Suprapubic skin (tissue), 4 donors: Measurements from ENCODE around the gene ACD. TPM values are rescaled to one million over a fixed set of nuclear protein-coding genes. Genes with fewer than 3 reads are reported as not detected.

Experiments used
- DNase-seq, 2 donors: peaks; one replicate each; pipeline ENCODE4 v3.0.0-alpha.2; 2019; ENCODE audit warnings: low spot score in 2 of 2
- H3K27ac ChIP-seq: fragments of 200-600 bp; sonication (generic); one replicate; pipeline ENCODE4 v1.5.1; 2019
- H3K27me3 ChIP-seq: fragments of 200-600 bp; sonication (generic); one replicate; pipeline ENCODE4 v1.5.1; 2019
- H3K36me3 ChIP-seq: fragments of 200-600 bp; sonication (generic); one replicate; pipeline ENCODE4 v1.5.1; 2019
- H3K4me1 ChIP-seq: fragments of 200-600 bp; sonication (generic); one replicate; pipeline ENCODE4 v1.5.1; 2019
- H3K4me3 ChIP-seq: fragments of 200-600 bp; sonication (generic); one replicate; pipeline ENCODE4 v1.5.1; 2019; ENCODE audit warnings: mild to moderate bottlenecking
- H3K9me3 ChIP-seq: fragments of 200-600 bp; sonication (generic); one replicate; pipeline ENCODE4 v1.5.1; 2019
- CTCF ChIP-seq, 2 donors: fragments of 200-600 bp in 1 of 2; fragments of 450-650 bp in 1 of 2; sonication (generic) in 1 of 2; IDR thresholded peaks; one replicate each; pipeline ENCODE4 v1.5.1; 2016 to 2019; ENCODE audit warnings: antibody characterized with exemption in 2 of 2, mild to moderate bottlenecking in 1 of 2, moderate library complexity in 1 of 2
- EP300 ChIP-seq: sonication (generic); formaldehyde crosslinking; IDR thresholded peaks from one replicate; pipeline ENCODE4 v1.6.1; 2017; ENCODE audit warnings: antibody characterized with exemption
- POLR2A ChIP-seq, 2 donors: fragments of 450-650 bp; IDR thresholded peaks; one replicate each; pipeline ENCODE4 v1.6.1; 2017; ENCODE audit warnings: antibody characterized with exemption in 2 of 2, mild to moderate bottlenecking in 2 of 2, moderate library complexity in 2 of 2
- POLR2AphosphoS5 ChIP-seq, 3 donors: sonication (generic); formaldehyde crosslinking; IDR thresholded peaks; one replicate each; pipeline ENCODE4 v1.6.1; 2017; ENCODE audit warnings: antibody characterized with exemption in 3 of 3
- WGBS: methylation state at CpG from one replicate; pipeline ENCODE4 v1.1.5; 2018; 5-methylcytosine and 5-hydroxymethylcytosine counted together
- total RNA-seq, 4 donors: library from RNA; depleted of rRNA; stranded (reverse); fragments of >200 nt; gene quantifications; one replicate each; pipeline ENCODE4 v1.1.0, GENCODE V29; 2016

Gene ACD
- total RNA-seq, 4 donors from 2014 or later, result 17.6 to 33.9 (median 22.3) TPM

GRCh38 chr16:67648764-67649407, 11.2 kb downstream of the ACD start:
- H3K27me3 ChIP-seq, result peaks cover 90% of the 10 kb centered on the region
- no peaks in the 10 kb centered on the region for H3K9me3 ChIP-seq
- peak overlapping the region; percentile 18 for H3K4me3 ChIP-seq
- 59% methylated on average over 9 of the region's 35 CpGs for WGBS
- no peaks in the 10 kb centered on the region for H3K36me3 ChIP-seq
- no peak overlapping the region for H3K27ac ChIP-seq
- peak in 1 of 2 donors; percentile 61 for DNase-seq
- TF ChIP-seq CTCF (IDR thresholded peaks at IDR 0.05), result no peak
- no peak for TF ChIP-seq POLR2A (IDR thresholded peaks at IDR 0.05)
- TF ChIP-seq POLR2AphosphoS5 (IDR thresholded peaks at IDR 0.05), result no peak
- no peak for TF ChIP-seq EP300
- peaks cover 40% of the 10 kb centered on the region for H3K4me1 ChIP-seq

GRCh38 chr16:67648088-67648763, 11.8 kb downstream of the ACD start:
- H3K27me3 ChIP-seq, result peaks cover 84% of the 10 kb centered on the region
- DNase-seq, result peak in 1 of 2 donors; percentile 57
- H3K4me3 ChIP-seq, result no peak overlapping the region
- peaks cover 33% of the 10 kb centered on the region for H3K4me1 ChIP-seq
- H3K9me3 ChIP-seq, result no peaks in the 10 kb centered on the region
- no peaks in the 10 kb centered on the region for H3K36me3 ChIP-seq
- 24% methylated on average over 40 of the region's 65 CpGs for WGBS
- no peak for TF ChIP-seq POLR2AphosphoS5 (IDR thresholded peaks at IDR 0.05)
- no peak for TF ChIP-seq POLR2A (IDR thresholded peaks at IDR 0.05)
- TF ChIP-seq EP300, result no peak
- no peak for TF ChIP-seq CTCF (IDR thresholded peaks at IDR 0.05)
- no peak overlapping the region for H3K27ac ChIP-seq

- H3K27me3 ChIP-seq, result peaks cover 78% of the 10 kb centered on the region
- H3K36me3 ChIP-seq, result no peaks in the 10 kb centered on the region
- H3K4me1 ChIP-seq, result peaks cover 31% of the 10 kb centered on the region
- H3K4me3 ChIP-seq, result no peak overlapping the region
- no peak for TF ChIP-seq EP300
- TF ChIP-seq POLR2A (IDR thresholded peaks at IDR 0.05), result no peak
- no peak for TF ChIP-seq POLR2AphosphoS5 (IDR thresholded peaks at IDR 0.05)
- TF ChIP-seq CTCF (IDR thresholded peaks at IDR 0.05), result no peak
- WGBS, result 77% methylated on average over 12 of the region's 13 CpGs
- H3K9me3 ChIP-seq, result no peaks in the 10 kb centered on the region
- no peak overlapping the region for H3K27ac ChIP-seq
- DNase-seq, result no peak
These were observed 12.4 kb downstream of the ACD start for GRCh38 chr16:67647681-67648080.

GRCh38 chr16:67647111-67647651, 12.9 kb downstream of the ACD start:
- Histone ChIP-seq H3K9me3 (no peaks in the 10 kb centered on the region), H3K36me3 (no peaks in the 10 kb centered on the region), H3K27ac (no peak overlapping the region), H3K27me3 (peaks cover 73% of the 10 kb centered on the region), H3K4me3 (no peak overlapping the region), H3K4me1 (peaks cover 31% of the 10 kb centered on the region)
- DNase-seq, result no peak
- 73% methylated on average over 3 of the region's 15 CpGs for WGBS
- TF ChIP-seq CTCF (IDR thresholded peaks at IDR 0.05) (no peak), EP300 (no peak), POLR2AphosphoS5 (IDR thresholded peaks at IDR 0.05) (no peak), POLR2A (IDR thresholded peaks at IDR 0.05) (no peak)
